A673 (cell line): Measurements from ENCODE around the gene APOL1.

ENCODE experiments used
- CTCF ChIP-seq: fragments of 300-800, 200-600 bp; sonication (generic); conservative IDR thresholded peaks from 2 replicates; pipeline ENCODE4 v1.5.1; 2017; ENCODE audit warnings: low read depth, mild to moderate bottlenecking, antibody characterized with exemption, low read length, moderate library complexity, mixed read lengths
- EZH2 ChIP-seq: fragments of 200-600 bp; sonication (generic); IDR thresholded peaks from 2 replicates; pipeline ENCODE4 v1.6.1; 2017; ENCODE audit warnings: borderline replicate concordance, low read depth, mild to moderate bottlenecking, mixed read lengths, antibody characterized with exemption, low read length; ENCODE audit not compliant: poor library complexity, severe bottlenecking

GRCh38 chr22:36245805-36246356, 7.1 kb upstream of the APOL1 start:
- TF ChIP-seq CTCF (no peak), EZH2 (no peak)
